Measurements from ENCODE around the gene PLXNA4. TPM values are rescaled to one million over a fixed set of nuclear protein-coding genes. Genes with fewer than 3 reads are reported as not detected.

Gene PLXNA4
- total RNA-seq, 2 donors from 2014 or later: 2.1 to 8.2 TPM

GRCh38 chr7:132581431-132581830, 5.2 kb upstream of the PLXNA4 start:
- 71% methylated on average over 2 to 4 of the region's 4 CpGs for WGBS, 2 donors
- Histone ChIP-seq H3K4me3 (no peak overlapping the region), H3K4me1 (peaks cover 3% of the 10 kb centered on the region), H3K27me3 (no peaks in the 10 kb centered on the region), H3K27ac (no peak overlapping the region), H3K9me3 (no peaks in the 10 kb centered on the region), H3K36me3 (replicated peaks in 1 of 2; ENCODE audit: insufficient read depth in 1 of 2, low read depth in 2 of 2) (no peaks in the 10 kb centered on the region)
- TF ChIP-seq POLR2A (IDR thresholded peaks at IDR 0.05): no peak
- TF ChIP-seq, protein P1, sequence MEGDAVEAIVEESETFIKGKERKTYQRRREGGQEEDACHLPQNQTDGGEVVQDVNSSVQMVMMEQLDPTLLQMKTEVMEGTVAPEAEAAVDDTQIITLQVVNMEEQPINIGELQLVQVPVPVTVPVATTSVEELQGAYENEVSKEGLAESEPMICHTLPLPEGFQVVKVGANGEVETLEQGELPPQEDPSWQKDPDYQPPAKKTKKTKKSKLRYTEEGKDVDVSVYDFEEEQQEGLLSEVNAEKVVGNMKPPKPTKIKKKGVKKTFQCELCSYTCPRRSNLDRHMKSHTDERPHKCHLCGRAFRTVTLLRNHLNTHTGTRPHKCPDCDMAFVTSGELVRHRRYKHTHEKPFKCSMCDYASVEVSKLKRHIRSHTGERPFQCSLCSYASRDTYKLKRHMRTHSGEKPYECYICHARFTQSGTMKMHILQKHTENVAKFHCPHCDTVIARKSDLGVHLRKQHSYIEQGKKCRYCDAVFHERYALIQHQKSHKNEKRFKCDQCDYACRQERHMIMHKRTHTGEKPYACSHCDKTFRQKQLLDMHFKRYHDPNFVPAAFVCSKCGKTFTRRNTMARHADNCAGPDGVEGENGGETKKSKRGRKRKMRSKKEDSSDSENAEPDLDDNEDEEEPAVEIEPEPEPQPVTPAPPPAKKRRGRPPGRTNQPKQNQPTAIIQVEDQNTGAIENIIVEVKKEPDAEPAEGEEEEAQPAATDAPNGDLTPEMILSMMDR (IDR thresholded peaks at IDR 0.05): no peak
- intact Hi-C loops (cut with DNase I): no loop called here
- no peak for DNase-seq
- no peak for ATAC-seq

GRCh38 chr7:132580717-132581285, 4.5 kb upstream of the PLXNA4 start:
- WGBS, 2 donors: 0 to 1% methylated on average over 4 of the region's 4 CpGs
- no peak overlapping the region for H3K27ac ChIP-seq
- peaks cover 0 to 3% of the 10 kb centered on the region in 2 donors for H3K27me3 ChIP-seq
- H3K36me3 ChIP-seq (replicated peaks in 1 of 2; ENCODE audit: insufficient read depth in 1 of 2, low read depth in 2 of 2): no peaks in the 10 kb centered on the region
- no peaks in the 10 kb centered on the region for H3K9me3 ChIP-seq
- no peak overlapping the region for H3K4me3 ChIP-seq
- intact Hi-C loops (cut with DNase I): no loop called here
- H3K4me1 ChIP-seq: peaks cover 9% of the 10 kb centered on the region
- ATAC-seq (peak; percentile 50), DNase-seq (peak; percentile 73 to 79 (median 78))
- TF ChIP-seq POLR2A (IDR thresholded peaks at IDR 0.05): no peak
- TF ChIP-seq, protein P1 (IDR thresholded peaks at IDR 0.05): peak; percentile 49 to 82 (median 73)

- no peak overlapping the region for H3K27ac ChIP-seq
- H3K4me3 ChIP-seq: no peak overlapping the region
- 15 to 20% methylated on average over 1 of the region's 1 CpG for WGBS, 2 donors
- peaks cover 14% of the 10 kb centered on the region for H3K4me1 ChIP-seq
- ATAC-seq: no peak
- intact Hi-C loops (cut with DNase I): no loop called here
- TF ChIP-seq, protein P1 (IDR thresholded peaks at IDR 0.05): no peak
- no peak for TF ChIP-seq POLR2A (IDR thresholded peaks at IDR 0.05)
- H3K36me3 ChIP-seq (replicated peaks in 1 of 2; ENCODE audit: insufficient read depth in 1 of 2, low read depth in 2 of 2): no peaks in the 10 kb centered on the region
- peaks cover 0 to 5% of the 10 kb centered on the region in 2 donors for H3K27me3 ChIP-seq
- DNase-seq: no peak
- no peaks in the 10 kb centered on the region for H3K9me3 ChIP-seq
These were observed 4.0 kb upstream of the PLXNA4 start for GRCh38 chr7:132580277-132580676.

GRCh38 chr7:132579260-132579899, 3.1 kb upstream of the PLXNA4 start:
- WGBS, 2 donors: 68 to 77% methylated on average over 10 of the region's 10 CpGs
- intact Hi-C loops (cut with DNase I): loop anchor here (5.0 kb wide), 2 partner anchors 262 to 632 kb away; no protein-coding TSS in a partner anchor
- Histone ChIP-seq H3K9me3 (no peaks in the 10 kb centered on the region), H3K27me3 (peaks cover 0 to 11% of the 10 kb centered on the region in 2 donors), H3K4me3 (no peak overlapping the region), H3K36me3 (replicated peaks in 1 of 2; ENCODE audit: insufficient read depth in 1 of 2, low read depth in 2 of 2) (no peaks in the 10 kb centered on the region), H3K4me1 (peaks cover 17% of the 10 kb centered on the region), H3K27ac (no peak overlapping the region)
- DNase-seq (no peak), ATAC-seq (no peak)
- TF ChIP-seq POLR2A (IDR thresholded peaks at IDR 0.05): no peak
- TF ChIP-seq, protein P1 (IDR thresholded peaks at IDR 0.05): no peak

All from body of pancreas (tissue), 4 donors.